Activated naive CD8-positive, alpha-beta T cell treated with anti-CD3 and anti-CD28 coated beads for 36 hours (primary cell): ENCODE results near the gene MIAT. TPM values are rescaled to one million over a fixed set of nuclear protein-coding genes. Genes with fewer than 3 reads are reported as not detected.
A peak's percentile ranks its signal among the peaks of the same experiment; 100 is the strongest.

Source experiments
- DNase-seq: peaks from one replicate; pipeline ENCODE4 v3.0.0; 2021
- H3K27ac Mint-ChIP-seq: one replicate; pipeline ENCODE4 v1.8.0; 2022; ENCODE audit warnings: mild to moderate bottlenecking, moderate library complexity, mixed read lengths
- H3K27me3 Mint-ChIP-seq: one replicate; pipeline ENCODE4 v1.8.0; 2022; ENCODE audit warnings: mild to moderate bottlenecking, mixed read lengths
- H3K36me3 Mint-ChIP-seq: one replicate; pipeline ENCODE4 v1.8.0; 2021; ENCODE audit warnings: mild to moderate bottlenecking, mixed read lengths
- H3K4me1 Mint-ChIP-seq: one replicate; pipeline ENCODE4 v1.8.0; 2021; ENCODE audit warnings: mixed read lengths
- H3K4me3 Mint-ChIP-seq: one replicate; pipeline ENCODE4 v1.8.0; 2022; ENCODE audit warnings: mild to moderate bottlenecking, moderate library complexity, mixed read lengths
- H3K9me3 Mint-ChIP-seq: one replicate; pipeline ENCODE4 v1.8.0; 2022; ENCODE audit warnings: mixed read lengths
- total RNA-seq, 2 experiments: library from RNA; stranded (reverse); gene quantifications; one replicate each; pipeline ENCODE4 v1.2.3, GENCODE V29; 2021

Gene MIAT
- total RNA-seq, 2 experiments from 2014 or later: 5.1 to 5.9 TPM

GRCh38 chr22:26672060-26672471, 14.7 kb downstream of the MIAT start:
- H3K4me1 Mint-ChIP-seq: peaks cover 56% of the 10 kb centered on the region
- H3K9me3 Mint-ChIP-seq: no peaks in the 10 kb centered on the region
- no peaks in the 10 kb centered on the region for H3K27me3 Mint-ChIP-seq
- H3K27ac Mint-ChIP-seq: peak overlapping the region; percentile 95
- peak overlapping the region; percentile 91 for H3K4me3 Mint-ChIP-seq
- peaks cover 13% of the 10 kb centered on the region for H3K36me3 Mint-ChIP-seq
- DNase-seq: no peak

GRCh38 chr22:26672590-26673468, 15.4 kb downstream of the MIAT start:
- Mint-ChIP-seq H3K27ac (peak overlapping the region; percentile 95), H3K4me1 (peaks cover 60% of the 10 kb centered on the region), H3K27me3 (no peaks in the 10 kb centered on the region), H3K4me3 (peak overlapping the region; percentile 91), H3K9me3 (no peaks in the 10 kb centered on the region), H3K36me3 (peaks cover 13% of the 10 kb centered on the region)
- peak; percentile 91 for DNase-seq

- peak overlapping the region; percentile 95 for H3K27ac Mint-ChIP-seq
- H3K36me3 Mint-ChIP-seq: peaks cover 13% of the 10 kb centered on the region
- H3K27me3 Mint-ChIP-seq: no peaks in the 10 kb centered on the region
- no peak for DNase-seq
- H3K4me3 Mint-ChIP-seq: peak overlapping the region; percentile 91
- peaks cover 63% of the 10 kb centered on the region for H3K4me1 Mint-ChIP-seq
- H3K9me3 Mint-ChIP-seq: no peaks in the 10 kb centered on the region
Measured at GRCh38 chr22:26673486-26673885, 16.1 kb downstream of the MIAT start.

- H3K4me1 Mint-ChIP-seq: peaks cover 66% of the 10 kb centered on the region
- H3K36me3 Mint-ChIP-seq: peaks cover 13% of the 10 kb centered on the region
- H3K4me3 Mint-ChIP-seq: peak overlapping the region; percentile 91
- no peaks in the 10 kb centered on the region for H3K9me3 Mint-ChIP-seq
- H3K27me3 Mint-ChIP-seq: no peaks in the 10 kb centered on the region
- DNase-seq: peak; percentile 13
- peak overlapping the region; percentile 95 for H3K27ac Mint-ChIP-seq
Measured at GRCh38 chr22:26674211-26675190, 17.1 kb downstream of the MIAT start.

GRCh38 chr22:26675687-26676268, 18.4 kb downstream of the MIAT start:
- H3K36me3 Mint-ChIP-seq: peaks cover 16% of the 10 kb centered on the region
- no peaks in the 10 kb centered on the region for H3K27me3 Mint-ChIP-seq
- no peaks in the 10 kb centered on the region for H3K9me3 Mint-ChIP-seq
- peaks cover 58% of the 10 kb centered on the region for H3K4me1 Mint-ChIP-seq
- H3K4me3 Mint-ChIP-seq: peak overlapping the region; percentile 54
- no peak for DNase-seq
- peak overlapping the region; percentile 95 for H3K27ac Mint-ChIP-seq

GRCh38 chr22:26677217-26677616, 19.8 kb downstream of the MIAT start:
- no peaks in the 10 kb centered on the region for H3K9me3 Mint-ChIP-seq
- H3K4me3 Mint-ChIP-seq: no peak overlapping the region
- H3K27ac Mint-ChIP-seq: peak overlapping the region; percentile 38
- H3K36me3 Mint-ChIP-seq: peaks cover 22% of the 10 kb centered on the region
- DNase-seq: no peak
- no peaks in the 10 kb centered on the region for H3K27me3 Mint-ChIP-seq
- peaks cover 43% of the 10 kb centered on the region for H3K4me1 Mint-ChIP-seq

- Mint-ChIP-seq H3K27ac (peak overlapping the region; percentile 7), H3K36me3 (peaks cover 31% of the 10 kb centered on the region), H3K9me3 (no peaks in the 10 kb centered on the region), H3K4me3 (no peak overlapping the region), H3K4me1 (peaks cover 39% of the 10 kb centered on the region), H3K27me3 (no peaks in the 10 kb centered on the region)
- DNase-seq: peak; percentile 68
Measured at GRCh38 chr22:26679003-26679629, 21.7 kb downstream of the MIAT start.

- Mint-ChIP-seq H3K9me3 (no peaks in the 10 kb centered on the region), H3K4me1 (peaks cover 25% of the 10 kb centered on the region), H3K27ac (no peak overlapping the region), H3K27me3 (no peaks in the 10 kb centered on the region), H3K36me3 (peaks cover 19% of the 10 kb centered on the region), H3K4me3 (no peak overlapping the region)
- DNase-seq: no peak
Measured at GRCh38 chr22:26680485-26680884, 23.1 kb downstream of the MIAT start.

GRCh38 chr22:26681395-26681821, 24.0 kb downstream of the MIAT start:
- Mint-ChIP-seq H3K27me3 (no peaks in the 10 kb centered on the region), H3K4me3 (no peak overlapping the region), H3K36me3 (peaks cover 18% of the 10 kb centered on the region), H3K27ac (no peak overlapping the region), H3K9me3 (no peaks in the 10 kb centered on the region), H3K4me1 (peaks cover 20% of the 10 kb centered on the region)
- no peak for DNase-seq

- Mint-ChIP-seq H3K9me3 (no peaks in the 10 kb centered on the region), H3K27me3 (no peaks in the 10 kb centered on the region), H3K36me3 (peaks cover 24% of the 10 kb centered on the region), H3K4me1 (peaks cover 13% of the 10 kb centered on the region), H3K27ac (peak overlapping the region; percentile 13), H3K4me3 (no peak overlapping the region)
- DNase-seq: no peak
Measured at GRCh38 chr22:26684168-26684567, 26.8 kb downstream of the MIAT start.

- H3K9me3 Mint-ChIP-seq: no peaks in the 10 kb centered on the region
- DNase-seq: no peak
- no peak overlapping the region for H3K27ac Mint-ChIP-seq
- H3K4me3 Mint-ChIP-seq: no peak overlapping the region
- no peaks in the 10 kb centered on the region for H3K27me3 Mint-ChIP-seq
- peaks cover 11% of the 10 kb centered on the region for H3K4me1 Mint-ChIP-seq
- peaks cover 21% of the 10 kb centered on the region for H3K36me3 Mint-ChIP-seq
Measured at GRCh38 chr22:26685601-26686000, 28.2 kb downstream of the MIAT start.

- Mint-ChIP-seq H3K27ac (no peak overlapping the region), H3K4me3 (no peak overlapping the region), H3K9me3 (no peaks in the 10 kb centered on the region), H3K27me3 (no peaks in the 10 kb centered on the region), H3K36me3 (peaks cover 16% of the 10 kb centered on the region), H3K4me1 (peaks cover 22% of the 10 kb centered on the region)
- DNase-seq: no peak
Measured at GRCh38 chr22:26687439-26687838, 30.1 kb downstream of the MIAT start.

- Mint-ChIP-seq H3K4me3 (no peak overlapping the region), H3K36me3 (peaks cover 13% of the 10 kb centered on the region), H3K9me3 (no peaks in the 10 kb centered on the region), H3K4me1 (peaks cover 28% of the 10 kb centered on the region), H3K27ac (no peak overlapping the region), H3K27me3 (no peaks in the 10 kb centered on the region)
- DNase-seq: no peak
Measured at GRCh38 chr22:26689513-26690301, 32.3 kb downstream of the MIAT start.
